ENCODE results near the gene SMC1A. TPM values are rescaled to one million over a fixed set of nuclear protein-coding genes. Genes with fewer than 3 reads are reported as not detected.
"Not testable (repeated sequence)": the region's sequence is repeated elsewhere in the genome, so short reads cannot be mapped to it uniquely, and the experiment has no call there.

The SMC1A gene
- 100 to 1,000 TPM; 154 to 157 TPM for total RNA-seq

GRCh38 chrX:53422086-53422860 lies at the start of gene SMC1A:
Gene SMC1A, minus strand, starts transcription at chrX:53422654. Its CDS starts 54 bp downstream, at chrX:53422600.
- POLR2A ChIA-PET = interaction anchor here (0.5 to 2.0 kb wide), 4 partner anchors 14 to 340 kb away, joined by 3 to 14 read pairs (median 6); partner anchors contain the start of gene TSPYL2
- CTCF ChIA-PET = interaction anchor here (2.3 kb wide), 1 partner anchor 60 kb away, joined by 6 read pairs; no protein-coding TSS in a partner anchor

DNA sequence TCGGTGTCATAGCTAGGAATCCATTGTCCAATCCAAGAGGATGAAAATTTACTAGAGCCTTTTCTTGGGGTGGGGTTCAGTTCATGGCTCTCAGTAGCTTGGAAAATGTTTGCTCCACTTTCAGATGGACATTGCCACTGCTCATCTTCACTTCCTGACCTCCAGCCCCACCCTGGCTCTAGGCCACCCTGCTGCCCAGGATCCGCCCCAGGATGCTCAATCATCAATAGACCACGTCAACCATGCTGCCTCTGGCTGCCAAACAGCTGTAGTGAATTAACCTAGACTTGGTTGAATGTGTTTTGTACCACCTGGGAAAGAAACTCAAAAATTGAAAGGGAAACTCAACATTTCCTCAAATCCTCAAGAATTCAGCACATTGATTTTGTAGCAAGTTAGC lies 48.9 kb upstream of the SMC1A start:
- POLR2A ChIA-PET = no interaction called here
- CTCF ChIA-PET = no interaction called here

- CTCF ChIA-PET, POLR2A ChIA-PET: not testable (repeated sequence)
These were observed 46.2 kb upstream of the SMC1A start for GRCh38 chrX:53468659-53469058.

- ChIA-PET POLR2A (no interaction called here), CTCF (no interaction called here)
These were observed 35.6 kb upstream of the SMC1A start for GRCh38 chrX:53458082-53458481.

DNA sequence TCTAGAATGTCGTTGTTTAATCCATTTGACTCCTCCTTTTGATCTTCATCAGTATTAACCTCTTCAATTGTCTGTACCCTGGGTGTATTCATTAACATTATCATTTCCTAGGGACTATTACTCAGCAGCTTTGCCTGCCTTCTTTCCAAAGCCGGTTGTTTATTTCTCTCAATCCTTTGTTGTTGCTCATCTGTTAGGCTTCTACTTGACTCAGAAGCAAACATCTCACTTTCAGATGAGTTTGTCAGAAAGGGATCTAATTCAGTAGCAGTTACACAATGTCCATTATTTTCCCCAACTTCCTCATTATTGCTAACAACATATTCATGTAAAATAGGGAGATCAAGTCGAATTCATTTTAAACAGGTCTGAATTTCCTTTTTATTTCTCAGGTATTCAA lies 33.8 kb upstream of the SMC1A start:
- ChIA-PET POLR2A (no interaction called here), CTCF (interaction anchor here (1.1 kb wide), 1 partner anchor 143 kb away, joined by 3 read pairs; no protein-coding TSS in a partner anchor)

DNA sequence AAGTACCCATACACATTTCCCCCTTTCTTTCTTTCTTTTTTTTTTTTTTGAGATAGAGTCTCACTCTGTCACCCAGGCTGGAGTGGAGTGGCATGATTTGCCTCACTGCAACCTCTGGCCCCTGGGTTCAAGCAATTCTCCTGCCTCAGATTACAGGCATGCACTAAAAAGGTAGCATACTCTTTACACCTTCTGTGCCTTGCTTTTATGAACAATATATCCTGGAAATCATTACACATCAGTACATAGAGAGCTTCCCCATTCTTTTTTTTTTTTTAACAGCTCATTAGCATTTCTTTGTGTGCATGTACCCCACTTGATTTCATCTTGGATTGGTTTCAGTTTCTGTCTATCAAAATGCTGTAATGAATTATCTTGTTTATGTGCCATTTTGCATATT lies 30.4 kb upstream of the SMC1A start:
- ChIA-PET POLR2A (no interaction called here), CTCF (no interaction called here)

DNA sequence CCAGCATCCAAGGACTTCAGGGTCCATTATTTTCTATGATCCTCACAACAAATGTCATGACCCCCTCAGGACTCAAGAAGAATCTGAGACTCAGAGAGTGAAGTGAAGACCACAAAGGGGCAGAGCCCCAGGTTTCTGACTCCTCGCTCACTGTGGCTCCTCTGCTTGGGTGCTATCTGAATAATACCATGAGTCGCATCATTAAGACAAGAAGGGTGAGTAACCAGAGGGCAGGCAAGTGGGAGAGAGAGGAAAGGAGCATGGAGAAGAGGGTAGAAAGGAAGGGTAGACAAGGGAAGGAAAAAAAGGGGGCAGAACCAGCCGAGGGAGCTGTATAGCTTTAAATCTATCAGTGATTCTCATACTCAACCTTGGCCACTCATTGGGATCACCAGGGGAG lies 27.2 kb upstream of the SMC1A start:
- ChIA-PET POLR2A (no interaction called here), CTCF (no interaction called here)

DNA sequence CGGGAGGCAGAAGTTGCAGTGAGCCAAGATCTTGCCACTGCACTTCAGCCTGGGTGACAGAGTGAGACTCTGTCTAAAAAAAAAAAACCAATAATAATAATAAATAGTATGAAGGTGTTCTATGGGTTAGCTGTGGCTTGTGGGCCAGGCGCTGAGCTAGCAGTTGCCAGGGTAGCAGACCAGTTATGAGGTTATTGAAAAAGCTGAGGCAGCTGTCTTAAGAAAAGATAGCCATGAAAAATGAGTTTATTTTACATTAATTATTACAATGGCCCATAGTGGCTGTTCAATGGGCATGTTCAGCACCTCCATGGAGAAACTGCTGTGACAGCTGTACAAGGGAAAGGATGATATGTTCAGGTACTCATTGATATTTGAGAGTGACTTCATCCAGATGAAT lies 25.0 kb upstream of the SMC1A start:
- ChIA-PET POLR2A (interaction anchor here (0.5 kb wide), 1 partner anchor 473 kb away, joined by 5 read pairs; no protein-coding TSS in a partner anchor), CTCF (no interaction called here)

GRCh38 chrX:53445977-53446376 lies 23.5 kb upstream of the SMC1A start:
- CTCF ChIA-PET = interaction anchor here (0.6 to 2.3 kb wide), 2 partner anchors 127 to 139 kb away, joined by 3 to 23 read pairs; no protein-coding TSS in a partner anchor
- POLR2A ChIA-PET = no interaction called here

GRCh38 chrX:53442322-53442631 lies 19.8 kb upstream of the SMC1A start:
- ChIA-PET POLR2A (no interaction called here), CTCF (interaction anchor here (0.7 to 0.9 kb wide), 2 partner anchors 9 to 124 kb away, joined by 3 to 4 read pairs; no protein-coding TSS in a partner anchor)

DNA sequence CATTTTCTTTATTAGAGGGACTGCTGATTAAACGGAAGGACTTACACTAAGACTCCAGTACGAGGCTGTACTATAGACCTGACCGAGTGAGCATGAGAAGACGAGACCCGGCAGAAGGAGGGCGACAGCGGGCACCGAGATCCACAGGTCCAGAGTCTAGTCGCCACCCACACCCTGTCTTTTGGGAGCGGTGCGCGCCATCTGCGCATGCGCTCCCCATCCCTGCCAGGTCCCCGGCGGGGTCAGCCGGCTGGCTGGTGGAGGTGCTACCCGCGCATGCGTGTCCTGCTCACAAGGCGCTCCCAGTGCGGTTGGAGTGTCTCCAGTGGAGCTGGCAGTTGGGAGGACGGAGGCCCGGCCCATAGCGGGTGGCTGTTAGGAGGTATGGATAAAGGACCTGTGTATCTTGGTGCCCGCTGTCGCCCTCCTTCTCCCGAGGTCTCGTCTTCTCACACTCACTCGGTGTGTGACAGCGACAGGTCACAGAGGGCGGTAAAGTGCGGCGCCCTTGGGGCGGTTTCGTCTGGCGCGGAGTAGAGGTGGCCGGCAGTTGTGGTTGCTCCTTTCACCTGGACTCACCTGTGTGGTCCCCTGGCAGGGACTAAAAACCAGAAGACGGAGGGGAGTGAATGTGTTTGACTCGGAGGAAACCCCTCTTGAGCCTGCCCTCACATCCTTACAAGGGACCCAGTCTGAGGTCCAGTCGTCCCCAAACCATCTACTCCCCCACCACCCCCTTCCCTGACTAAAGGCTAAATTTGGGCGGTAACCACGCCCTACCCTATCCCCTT lies 19.3 kb upstream of the SMC1A start:
- CTCF ChIA-PET = interaction anchor here (0.7 to 0.9 kb wide), 2 partner anchors 17 to 124 kb away, joined by 4 read pairs; no protein-coding TSS in a partner anchor
- POLR2A ChIA-PET = no interaction called here

DNA sequence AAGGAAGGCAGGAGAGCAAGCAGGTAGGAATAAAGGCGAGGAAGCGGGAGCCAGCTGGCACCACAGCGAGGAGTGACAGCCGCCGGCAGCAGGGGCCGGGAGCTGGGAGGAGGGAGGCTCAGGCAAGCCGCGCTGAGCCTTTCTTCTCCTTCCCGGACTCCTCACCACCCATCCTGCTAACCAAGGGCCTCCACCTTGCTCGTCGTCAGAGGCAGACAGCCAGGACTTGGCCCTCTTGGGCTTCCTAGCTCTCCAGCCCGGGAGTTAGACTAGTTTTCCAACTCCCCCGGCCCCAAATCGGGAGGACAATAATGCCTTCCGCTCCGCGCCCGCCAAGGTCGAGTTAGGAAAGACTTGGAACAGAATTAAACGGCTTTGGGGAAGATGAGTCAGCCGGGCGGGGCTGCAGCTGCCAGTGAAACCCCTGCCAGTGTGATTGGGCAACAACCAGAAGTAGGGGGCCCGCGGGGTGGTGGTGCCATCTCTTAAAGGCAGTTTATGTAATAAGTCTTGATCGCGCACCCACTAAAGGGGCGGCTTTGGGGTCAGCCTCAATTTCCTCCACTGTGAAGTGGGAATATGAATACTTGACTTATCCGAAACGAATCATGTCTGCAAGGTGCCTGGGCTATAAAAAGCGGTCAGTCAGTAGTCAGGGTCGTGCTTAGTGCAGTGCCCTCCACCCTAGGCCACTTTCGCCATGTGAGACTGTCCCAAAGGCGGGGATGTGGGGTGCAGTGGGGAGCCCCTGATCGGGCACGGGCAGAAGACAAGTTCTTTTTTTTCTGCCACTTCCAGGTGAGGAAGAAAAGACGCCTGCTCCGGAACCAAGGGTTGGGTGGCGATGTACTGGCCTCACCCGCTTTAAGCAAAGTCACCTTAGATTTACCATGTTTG lies 18.4 kb upstream of the SMC1A start:
- POLR2A ChIA-PET = no interaction called here

GRCh38 chrX:53440101-53440500 lies 17.6 kb upstream of the SMC1A start:
- ChIA-PET POLR2A (no interaction called here), CTCF (no interaction called here)

More for the DNA sequence above, 18.4 kb upstream of the SMC1A start:
- CTCF ChIA-PET = interaction anchor here (0.7 to 1.0 kb wide), 2 partner anchors 16 to 128 kb away, joined by 3 to 4 read pairs; no protein-coding TSS in a partner anchor

- ChIA-PET CTCF (no interaction called here), POLR2A (interaction anchor here (0.5 to 1.1 kb wide), 2 partner anchors 16 to 130 kb away, joined by 3 to 4 read pairs; partner anchors contain the start of genes RIBC1 and SMC1A)
These were observed 16.4 kb upstream of the SMC1A start for GRCh38 chrX:53438832-53439230.

DNA sequence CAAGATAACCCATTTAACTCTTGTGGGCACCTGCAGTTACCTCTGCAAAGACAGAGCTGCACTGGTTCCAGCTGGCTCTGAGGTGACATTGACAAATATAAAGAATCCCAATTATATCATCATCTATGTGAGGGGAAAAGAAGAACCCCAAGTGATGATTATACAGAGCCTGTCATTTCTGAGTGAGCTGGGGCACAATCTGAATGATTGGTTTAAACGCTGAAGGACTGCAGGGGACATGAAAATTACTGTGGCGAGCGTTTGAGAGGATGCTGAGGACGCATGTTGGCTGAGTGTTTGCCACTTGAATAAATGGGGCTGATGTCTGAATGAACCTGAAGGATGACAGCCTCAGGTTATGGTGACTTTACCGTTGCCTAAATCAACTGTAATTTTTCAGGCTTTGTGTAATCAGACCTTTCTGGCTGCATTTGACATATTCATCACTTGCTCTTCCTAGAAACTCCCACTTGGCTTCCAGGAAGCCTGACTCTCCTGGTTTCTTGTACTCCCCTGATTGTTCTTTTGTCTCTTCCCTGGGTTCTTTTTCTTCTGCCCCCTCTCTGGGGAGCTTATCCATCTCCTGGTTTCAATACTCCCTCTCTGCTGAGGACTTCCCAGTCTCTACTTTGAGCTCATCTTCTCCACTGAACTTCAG lies 15.8 kb upstream of the SMC1A start:
- CTCF ChIA-PET = no interaction called here
- POLR2A ChIA-PET = interaction anchor here (0.5 to 1.1 kb wide), 2 partner anchors 16 to 129 kb away, joined by 3 to 4 read pairs; partner anchors contain the start of genes RIBC1 and SMC1A

DNA sequence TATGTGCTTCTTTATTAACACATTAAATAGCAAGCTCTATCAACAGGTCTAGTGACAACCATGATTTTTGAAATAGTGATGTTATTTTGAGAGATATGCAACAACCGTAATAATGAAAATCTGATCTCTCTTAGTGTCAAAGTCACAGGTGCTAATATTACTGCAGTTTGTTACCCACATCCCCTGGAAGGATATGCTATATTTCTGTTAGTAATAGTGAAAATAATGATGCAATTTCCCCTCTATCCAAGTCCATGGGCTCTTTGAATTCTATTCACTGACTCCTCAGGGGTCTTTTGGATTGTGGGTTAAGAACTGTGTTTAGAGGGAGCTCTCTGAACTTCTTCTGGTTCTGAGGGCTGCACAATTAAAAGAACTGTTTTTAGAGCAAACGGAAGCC lies 14.8 kb upstream of the SMC1A start:
- POLR2A ChIA-PET = interaction anchor here (2.2 kb wide), 1 partner anchor 15 kb away, joined by 14 read pairs; the partner anchor contains the start of genes RIBC1 and SMC1A
- CTCF ChIA-PET = interaction anchor here (1.2 kb wide), 1 partner anchor 17 kb away, joined by 3 read pairs; no protein-coding TSS in a partner anchor

DNA sequence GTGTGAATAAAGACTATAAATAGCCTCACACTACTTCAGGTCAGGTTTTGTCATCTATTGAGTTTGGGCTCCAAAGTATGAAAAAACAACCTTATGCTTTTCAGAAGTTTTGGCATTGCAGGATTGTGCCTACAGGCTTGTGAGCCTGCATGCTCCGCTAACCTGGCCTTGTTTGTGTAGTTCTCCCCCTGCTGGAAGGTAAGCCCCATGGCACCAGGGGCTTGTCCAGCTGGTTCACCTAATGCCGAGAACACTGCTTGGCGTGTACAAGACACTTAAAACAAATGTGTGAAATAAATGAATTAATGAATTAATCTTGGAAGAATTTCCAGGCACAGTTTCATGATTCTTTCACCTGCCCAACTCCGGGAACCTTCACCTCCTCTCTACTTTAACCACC lies 13.5 kb upstream of the SMC1A start:
- ChIA-PET CTCF (interaction anchor here (1.2 kb wide), 1 partner anchor 16 kb away, joined by 3 read pairs; no protein-coding TSS in a partner anchor), POLR2A (interaction anchor here (2.2 kb wide), 1 partner anchor 14 kb away, joined by 14 read pairs; the partner anchor contains the start of genes RIBC1 and SMC1A)
